ENCODE results near the gene TRIP13. TPM values are rescaled to one million over a fixed set of nuclear protein-coding genes. Genes with fewer than 3 reads are reported as not detected.

The TRIP13 gene
- total and polyA plus RNA-seq, 12 donors: 0.30 to 5.0 (median 0.78) TPM

DNA sequence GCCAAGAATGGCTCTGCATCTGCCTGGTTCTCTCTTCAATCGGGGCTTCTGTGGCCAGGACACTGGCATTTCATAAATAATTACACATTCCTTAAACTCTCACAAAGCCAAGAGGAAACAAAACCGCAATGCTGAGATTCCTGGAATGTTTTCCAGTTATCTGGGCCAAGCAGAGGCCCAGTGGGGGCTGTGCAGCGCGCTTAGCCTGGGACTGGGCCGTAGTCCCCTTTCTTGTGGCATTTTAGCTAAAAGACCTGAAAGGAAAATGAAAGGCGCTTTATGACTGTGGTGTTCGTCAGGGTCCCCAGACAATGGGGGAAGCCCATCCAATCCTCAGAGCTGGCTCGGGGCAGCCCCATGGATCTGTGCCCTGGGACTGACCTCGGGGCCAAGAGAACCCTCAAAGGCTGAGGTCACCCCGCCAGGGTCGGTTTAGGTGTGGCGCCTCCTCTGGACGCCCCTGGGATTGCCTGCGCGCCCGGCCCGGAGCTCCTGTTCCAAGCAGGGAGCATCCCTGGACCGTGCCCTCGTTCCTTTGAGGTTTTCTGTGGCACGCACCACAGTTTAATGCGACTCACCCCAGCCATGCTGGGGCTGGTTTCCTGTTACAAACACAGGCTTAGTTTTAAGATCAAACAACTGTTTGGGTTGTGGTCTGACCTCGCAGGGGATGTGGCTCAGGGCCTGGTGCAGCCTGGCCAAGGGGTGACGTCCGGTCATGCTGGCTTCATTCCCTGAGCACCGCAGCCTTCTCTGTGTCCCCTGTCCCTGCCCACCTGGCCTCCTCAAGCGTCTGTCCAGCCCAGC is 64.5 kb downstream of the TRIP13 start:
- H3K4me1 ChIP-seq (replicated peaks in 1 of 2): no peaks in the 10 kb centered on the region
- no peaks in the 10 kb centered on the region for H3K27me3 ChIP-seq
- H3K27ac ChIP-seq: peak overlapping the region in 4 of 5 donors; percentile 27 to 84 (median 44)
- 46 to 54% (median 54%) methylated on average over 16 to 26 of the region's 26 CpGs for WGBS, 4 donors
- TF ChIP-seq, protein P1, sequence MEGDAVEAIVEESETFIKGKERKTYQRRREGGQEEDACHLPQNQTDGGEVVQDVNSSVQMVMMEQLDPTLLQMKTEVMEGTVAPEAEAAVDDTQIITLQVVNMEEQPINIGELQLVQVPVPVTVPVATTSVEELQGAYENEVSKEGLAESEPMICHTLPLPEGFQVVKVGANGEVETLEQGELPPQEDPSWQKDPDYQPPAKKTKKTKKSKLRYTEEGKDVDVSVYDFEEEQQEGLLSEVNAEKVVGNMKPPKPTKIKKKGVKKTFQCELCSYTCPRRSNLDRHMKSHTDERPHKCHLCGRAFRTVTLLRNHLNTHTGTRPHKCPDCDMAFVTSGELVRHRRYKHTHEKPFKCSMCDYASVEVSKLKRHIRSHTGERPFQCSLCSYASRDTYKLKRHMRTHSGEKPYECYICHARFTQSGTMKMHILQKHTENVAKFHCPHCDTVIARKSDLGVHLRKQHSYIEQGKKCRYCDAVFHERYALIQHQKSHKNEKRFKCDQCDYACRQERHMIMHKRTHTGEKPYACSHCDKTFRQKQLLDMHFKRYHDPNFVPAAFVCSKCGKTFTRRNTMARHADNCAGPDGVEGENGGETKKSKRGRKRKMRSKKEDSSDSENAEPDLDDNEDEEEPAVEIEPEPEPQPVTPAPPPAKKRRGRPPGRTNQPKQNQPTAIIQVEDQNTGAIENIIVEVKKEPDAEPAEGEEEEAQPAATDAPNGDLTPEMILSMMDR (IDR thresholded peaks at IDR 0.05): peak in 1 of 6 experiments; percentile 5
- no peak for TF ChIP-seq POLR2A (IDR thresholded peaks at IDR 0.05)
- peak in 2 of 7 donors; percentile 14 to 59 for DNase-seq
- H3K9me3 ChIP-seq (replicated peaks in 1 of 3): no peaks in the 10 kb centered on the region
- no peak overlapping the region for H3K4me3 ChIP-seq
- intact Hi-C loops (cut with DNase I): no loop called here
- no peaks in the 10 kb centered on the region for H3K36me3 ChIP-seq (replicated peaks in 1 of 2)

DNA sequence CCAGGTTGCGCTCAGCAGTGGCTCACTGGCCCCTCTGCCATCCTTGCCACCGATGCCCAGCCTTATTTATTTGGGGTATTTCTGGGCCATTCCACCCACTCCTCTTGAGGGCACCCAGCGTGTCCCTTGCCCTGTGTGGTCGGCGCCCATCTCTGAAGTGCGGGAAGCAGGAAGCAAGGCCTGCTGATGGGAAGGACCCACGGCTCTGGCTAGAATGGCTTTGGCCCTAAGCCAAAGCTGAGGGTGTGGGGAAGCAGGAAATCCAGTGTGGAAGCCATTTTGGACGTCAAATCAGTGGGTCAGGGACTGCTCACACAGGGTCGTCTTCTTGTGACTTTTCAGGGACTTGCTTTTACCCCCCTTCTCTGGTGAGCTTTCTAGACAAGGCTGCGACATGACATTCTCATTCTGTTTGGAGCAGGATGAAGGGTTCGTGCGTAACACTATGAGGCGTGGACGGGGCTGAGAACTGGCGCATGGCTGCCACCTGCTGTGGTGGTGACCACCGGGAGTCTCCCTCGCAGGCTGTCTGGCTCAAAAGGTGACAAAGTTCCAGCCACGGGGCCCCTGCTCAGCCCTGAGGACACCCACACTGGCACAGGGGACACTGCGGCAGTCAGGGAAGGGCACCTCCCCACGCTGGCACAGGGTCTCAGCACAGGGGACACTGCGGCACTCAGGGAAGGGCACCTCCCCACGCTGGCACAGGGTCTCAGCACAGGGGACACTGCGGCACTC is 65.2 kb downstream of the TRIP13 start:
- Histone ChIP-seq H3K27me3 (no peaks in the 10 kb centered on the region), H3K4me3 (no peak overlapping the region), H3K27ac (peak overlapping the region in 2 of 5 donors; percentile 62 to 84), H3K9me3 (replicated peaks in 1 of 3) (no peaks in the 10 kb centered on the region), H3K4me1 (replicated peaks in 1 of 2) (no peaks in the 10 kb centered on the region), H3K36me3 (replicated peaks in 1 of 2) (no peaks in the 10 kb centered on the region)
- WGBS, 4 donors: 68 to 73% (median 70%) methylated on average over 19 to 23 of the region's 23 CpGs
- DNase-seq: peak in 2 of 7 donors; percentile 7 to 47
- intact Hi-C loops (cut with DNase I): no loop called here
- TF ChIP-seq POLR2A (IDR thresholded peaks at IDR 0.05): no peak
- TF ChIP-seq, protein P1 (IDR thresholded peaks at IDR 0.05): no peak

DNA sequence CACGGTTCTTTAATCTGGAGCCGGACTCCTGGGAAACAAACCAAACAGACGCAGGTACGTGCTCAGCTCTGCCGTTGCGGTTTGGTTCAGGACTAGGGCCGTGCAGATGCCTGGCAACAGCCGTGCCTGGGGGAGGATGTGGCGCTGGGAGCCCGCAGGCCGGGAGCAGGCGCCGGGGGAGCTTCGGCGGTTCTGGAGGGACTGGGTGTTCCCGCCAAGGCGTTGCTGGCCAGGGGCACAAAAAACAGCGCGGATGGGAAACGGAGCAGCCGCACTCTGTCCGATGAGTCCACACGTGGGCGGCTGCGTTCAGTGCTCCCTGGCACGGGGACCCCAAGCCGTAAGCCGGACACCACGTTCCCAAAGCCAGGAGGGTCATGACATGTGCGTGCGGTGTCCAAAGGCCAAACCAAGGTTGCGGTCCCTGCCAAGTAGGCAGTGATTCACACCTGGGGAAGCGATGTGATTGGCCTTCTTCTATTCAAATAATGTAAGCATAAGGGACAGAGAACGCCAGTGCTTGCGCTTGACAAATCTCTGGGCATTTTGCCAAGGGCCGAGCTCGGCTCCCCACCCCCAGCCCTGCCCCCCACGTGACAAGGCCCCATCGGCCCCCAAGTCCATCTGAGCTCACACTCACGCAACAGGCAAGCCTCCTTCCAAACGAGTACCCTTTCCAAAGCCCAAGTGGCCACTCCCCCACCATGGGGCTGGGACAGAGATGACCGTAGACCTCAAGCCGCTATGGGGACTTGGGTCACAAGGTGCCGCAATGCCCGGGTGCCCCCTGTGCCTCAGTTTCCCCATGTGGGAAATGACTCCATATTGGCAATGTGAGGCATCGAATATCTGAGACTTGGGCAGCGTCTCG is 66.3 kb downstream of the TRIP13 start:
- DNase-seq: peak in 2 of 7 donors; percentile 10 to 49
- H3K4me3 ChIP-seq: no peak overlapping the region
- H3K27me3 ChIP-seq: no peaks in the 10 kb centered on the region
- H3K9me3 ChIP-seq (replicated peaks in 1 of 3): no peaks in the 10 kb centered on the region
- no peak overlapping the region for H3K27ac ChIP-seq
- 67 to 73% (median 69%) methylated on average over 37 to 48 of the region's 48 CpGs for WGBS, 4 donors
- no peaks in the 10 kb centered on the region for H3K36me3 ChIP-seq (replicated peaks in 1 of 2)
- H3K4me1 ChIP-seq (replicated peaks in 1 of 2): no peaks in the 10 kb centered on the region
- intact Hi-C loops (cut with DNase I): no loop called here
- no peak for TF ChIP-seq POLR2A (IDR thresholded peaks at IDR 0.05)
- TF ChIP-seq, protein P1 (IDR thresholded peaks at IDR 0.05): no peak
